GM12875 (cell line): ENCODE data around the gene GMEB1.
"Not testable (repeated sequence)": the region's sequence is repeated elsewhere in the genome, so short reads cannot be mapped to it uniquely, and the experiment has no call there.

Source experiments
- H3K4me3 ChIP-seq: one replicate; pipeline ENCODE4 v1.5.1; 2011; ENCODE audit warnings: low read depth, low read length, control low read depth
- TF ChIP-seq, protein P1 (sequence below): IDR thresholded peaks from 2 replicates; pipeline ENCODE4 v1.5.1; 2011; ENCODE audit warnings: low read depth, mild to moderate bottlenecking, control low read depth, inconsistent platforms, low read length, moderate library complexity, borderline replicate concordance; ENCODE audit not compliant: insufficient read depth

GMEB1 gene

DNA sequence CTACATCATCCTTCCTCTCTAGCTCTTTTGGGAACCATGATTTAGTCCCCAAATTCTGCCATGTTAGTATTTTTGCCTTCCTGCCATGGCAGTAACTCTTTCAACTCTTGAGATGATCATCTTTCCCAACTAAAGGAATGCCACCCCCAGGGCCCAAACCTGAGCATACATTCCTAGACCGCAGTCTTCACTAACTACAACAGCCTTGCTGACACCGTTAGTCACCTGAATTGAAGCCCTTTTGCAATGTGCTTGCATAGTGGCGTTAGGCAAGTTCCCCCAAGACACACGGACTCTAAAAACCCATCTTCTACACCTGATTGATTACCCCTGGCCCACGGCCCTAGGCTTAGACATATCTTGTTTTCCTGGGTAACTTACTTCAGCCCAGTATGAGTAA lies 51.8 kb downstream of the GMEB1 start:
- H3K4me3 ChIP-seq: no peak overlapping the region
- TF ChIP-seq, protein P1, sequence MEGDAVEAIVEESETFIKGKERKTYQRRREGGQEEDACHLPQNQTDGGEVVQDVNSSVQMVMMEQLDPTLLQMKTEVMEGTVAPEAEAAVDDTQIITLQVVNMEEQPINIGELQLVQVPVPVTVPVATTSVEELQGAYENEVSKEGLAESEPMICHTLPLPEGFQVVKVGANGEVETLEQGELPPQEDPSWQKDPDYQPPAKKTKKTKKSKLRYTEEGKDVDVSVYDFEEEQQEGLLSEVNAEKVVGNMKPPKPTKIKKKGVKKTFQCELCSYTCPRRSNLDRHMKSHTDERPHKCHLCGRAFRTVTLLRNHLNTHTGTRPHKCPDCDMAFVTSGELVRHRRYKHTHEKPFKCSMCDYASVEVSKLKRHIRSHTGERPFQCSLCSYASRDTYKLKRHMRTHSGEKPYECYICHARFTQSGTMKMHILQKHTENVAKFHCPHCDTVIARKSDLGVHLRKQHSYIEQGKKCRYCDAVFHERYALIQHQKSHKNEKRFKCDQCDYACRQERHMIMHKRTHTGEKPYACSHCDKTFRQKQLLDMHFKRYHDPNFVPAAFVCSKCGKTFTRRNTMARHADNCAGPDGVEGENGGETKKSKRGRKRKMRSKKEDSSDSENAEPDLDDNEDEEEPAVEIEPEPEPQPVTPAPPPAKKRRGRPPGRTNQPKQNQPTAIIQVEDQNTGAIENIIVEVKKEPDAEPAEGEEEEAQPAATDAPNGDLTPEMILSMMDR: no peak

DNA sequence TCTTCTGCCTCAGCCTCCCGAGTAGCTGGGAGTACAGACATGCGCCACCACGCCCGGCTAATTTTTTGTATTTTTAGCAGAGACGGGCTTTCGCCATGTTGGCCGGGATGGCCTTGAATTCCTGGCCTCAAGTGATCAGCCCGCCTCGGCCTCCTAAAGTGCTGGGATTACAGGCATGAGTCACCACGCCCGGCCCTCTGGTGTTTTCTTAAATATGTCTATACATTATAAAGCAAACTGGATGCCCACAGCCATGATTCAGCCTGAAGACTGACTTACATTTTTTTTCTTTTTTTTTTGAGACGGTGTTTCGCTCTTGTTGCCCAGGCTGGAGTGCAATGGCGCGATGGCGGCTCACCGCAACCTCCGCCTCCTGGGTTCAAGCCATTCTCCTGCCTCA lies 53.3 kb downstream of the GMEB1 start:
- H3K4me3 ChIP-seq: not testable (repeated sequence)

DNA sequence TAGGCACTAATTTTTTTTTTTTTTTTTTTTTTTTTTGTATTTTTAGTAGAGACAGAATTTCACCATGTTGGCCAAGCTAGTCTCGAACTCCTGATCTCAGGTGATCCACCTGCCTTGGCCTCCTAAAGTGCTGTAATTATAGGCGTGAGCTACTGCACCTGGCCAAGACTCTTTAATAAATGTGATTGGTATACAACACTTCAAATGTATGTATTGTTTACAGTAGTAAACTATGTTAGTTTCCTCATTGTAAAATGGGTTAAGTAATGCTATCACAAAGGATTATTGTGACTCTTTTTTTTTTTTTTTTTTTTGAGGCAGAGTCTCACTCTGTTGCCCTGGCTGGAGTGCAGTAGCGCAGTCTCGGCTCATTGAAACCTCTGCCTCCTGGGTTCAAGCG lies 56.8 kb downstream of the GMEB1 start:
- not testable (repeated sequence) for H3K4me3 ChIP-seq

DNA sequence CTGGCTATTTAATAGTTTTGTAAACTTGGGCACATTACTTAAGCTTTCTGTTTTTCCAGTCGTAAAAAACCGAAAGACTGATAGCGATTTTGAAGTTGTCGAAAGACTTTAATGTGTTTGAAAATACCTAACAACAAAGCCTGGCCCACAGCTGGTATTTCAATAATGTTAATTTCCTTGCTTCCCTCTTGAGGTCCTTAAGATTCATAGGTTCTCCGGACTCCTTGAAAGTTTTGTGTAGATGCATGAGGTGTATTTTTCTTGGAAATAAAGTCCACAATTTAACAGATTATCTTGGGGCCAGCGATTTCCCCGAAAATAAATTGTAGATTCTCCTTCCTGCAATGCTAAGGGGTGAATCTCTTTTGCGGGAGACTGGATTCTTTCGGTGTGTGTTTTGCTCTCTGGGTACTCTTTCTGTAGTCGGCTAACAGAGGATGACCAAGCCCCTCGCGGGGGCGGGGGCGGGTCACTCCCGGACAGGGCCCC lies 67.4 kb downstream of the GMEB1 start:
- TF ChIP-seq, protein P1: no peak
- peak overlapping the region; percentile 30 for H3K4me3 ChIP-seq

DNA sequence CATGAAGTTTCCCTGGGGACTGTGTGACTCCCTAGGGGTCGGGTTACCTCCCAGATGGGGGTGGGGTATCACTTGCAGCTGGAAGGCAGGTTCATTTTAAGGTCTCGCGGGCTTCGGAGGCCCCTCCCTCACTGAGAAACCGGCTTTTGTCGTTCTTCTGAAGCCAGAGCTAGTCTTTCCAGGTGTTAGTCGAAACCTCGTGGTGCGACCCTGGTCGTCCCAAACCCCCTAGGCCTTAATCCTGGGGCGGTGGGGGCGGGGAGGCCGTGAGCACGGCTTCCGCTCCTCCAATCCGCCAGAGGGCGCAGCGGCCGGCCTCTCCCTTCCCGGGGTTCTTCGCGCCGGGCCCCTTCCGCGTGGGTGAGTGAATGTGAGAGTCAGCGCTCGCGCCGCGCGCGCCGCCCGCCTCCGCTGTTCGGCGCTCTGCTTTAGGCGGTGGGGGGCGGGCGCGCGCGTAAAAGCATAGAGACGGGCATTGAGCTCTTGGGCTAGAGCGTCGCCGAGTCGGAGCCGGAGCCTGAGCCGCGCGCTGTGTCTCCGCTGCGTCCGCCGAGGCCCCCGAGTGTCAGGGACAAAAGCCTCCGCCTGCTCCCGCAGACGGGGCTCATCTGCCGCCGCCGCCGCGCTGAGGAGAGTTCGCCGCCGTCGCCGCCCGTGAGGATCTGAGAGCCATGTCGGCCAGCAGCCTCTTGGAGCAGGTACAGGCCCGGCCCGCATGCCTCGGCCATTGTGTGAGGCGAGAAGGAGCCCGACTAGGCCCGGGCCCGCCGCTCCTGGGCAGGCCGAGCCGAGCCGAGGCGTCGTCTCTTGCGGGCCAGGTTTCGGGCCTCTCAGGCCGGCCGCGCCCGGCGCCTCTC lies 68.1 kb downstream of the GMEB1 start, which contains the start of gene YTHDF2:
Gene YTHDF2 (plus strand): TSS at position 491 of the 857 bp plus-strand sequence. CDS start 181 bp downstream, at position 672.
- peak within 1 kb of the TSS; percentile 99 for H3K4me3 ChIP-seq
- TF ChIP-seq, protein P1: peak; percentile 91

DNA sequence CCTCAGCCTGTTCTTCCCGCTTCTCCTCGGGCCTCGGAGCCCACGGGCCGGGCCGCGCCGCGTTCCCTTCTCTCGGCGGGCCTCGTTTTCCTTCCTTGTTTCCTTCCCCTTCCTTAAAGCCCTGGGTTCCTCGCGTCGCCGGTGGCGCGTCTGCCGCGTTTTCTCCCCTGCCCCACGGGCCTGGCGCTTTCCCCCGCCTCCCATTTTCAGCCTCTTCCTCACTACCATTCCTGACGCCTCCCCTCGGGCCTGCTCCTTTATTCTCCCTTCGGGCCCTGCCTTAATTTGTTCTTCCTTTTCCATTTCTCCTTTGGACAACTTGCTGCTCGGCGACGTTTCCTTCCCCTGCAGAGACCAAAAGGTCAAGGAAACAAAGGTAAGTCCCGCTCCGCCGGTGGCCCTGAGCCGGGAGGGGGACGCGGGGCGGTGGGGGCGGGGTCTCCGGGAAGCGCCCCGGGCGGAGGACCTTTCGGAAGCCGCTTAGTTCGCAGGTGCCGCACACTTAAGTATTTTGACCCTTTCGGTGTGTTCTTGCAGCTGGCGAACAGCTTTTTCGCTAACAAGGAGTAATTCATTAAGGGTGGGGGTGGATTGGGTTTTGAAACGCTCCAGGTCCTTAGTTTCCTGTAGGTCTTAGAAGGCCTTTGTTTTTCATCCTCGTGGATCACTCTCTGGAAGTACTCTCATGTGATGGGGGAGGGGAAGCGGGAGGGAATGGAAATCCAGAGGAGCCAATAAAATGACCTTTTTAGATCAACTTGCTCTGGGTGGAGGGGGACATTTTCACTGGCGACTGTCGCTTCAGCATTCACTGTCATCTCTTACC lies 68.9 kb downstream of the GMEB1 start:
- H3K4me3 ChIP-seq: peak overlapping the region; percentile 99
- TF ChIP-seq, protein P1: no peak

DNA sequence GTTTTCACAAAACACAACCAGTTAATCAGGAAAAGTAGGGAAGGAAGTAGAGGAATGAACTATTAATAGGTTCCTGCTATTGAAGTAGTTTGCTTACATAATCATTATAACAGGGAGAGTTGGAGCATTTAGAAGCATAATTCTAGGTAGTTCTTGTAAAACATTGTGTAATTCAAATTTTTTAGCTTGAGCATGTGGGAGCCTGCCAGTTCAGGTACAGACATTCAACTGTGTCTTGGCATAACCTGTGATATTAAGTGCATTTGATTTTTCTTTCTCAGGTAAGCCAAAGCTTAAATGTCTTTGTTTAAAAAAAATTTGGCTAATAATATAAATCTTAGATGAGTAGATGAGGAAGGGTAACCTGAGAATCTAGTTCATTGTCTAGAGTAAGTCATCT lies 71.5 kb downstream of the GMEB1 start:
- H3K4me3 ChIP-seq: no peak overlapping the region
- TF ChIP-seq, protein P1: no peak

DNA sequence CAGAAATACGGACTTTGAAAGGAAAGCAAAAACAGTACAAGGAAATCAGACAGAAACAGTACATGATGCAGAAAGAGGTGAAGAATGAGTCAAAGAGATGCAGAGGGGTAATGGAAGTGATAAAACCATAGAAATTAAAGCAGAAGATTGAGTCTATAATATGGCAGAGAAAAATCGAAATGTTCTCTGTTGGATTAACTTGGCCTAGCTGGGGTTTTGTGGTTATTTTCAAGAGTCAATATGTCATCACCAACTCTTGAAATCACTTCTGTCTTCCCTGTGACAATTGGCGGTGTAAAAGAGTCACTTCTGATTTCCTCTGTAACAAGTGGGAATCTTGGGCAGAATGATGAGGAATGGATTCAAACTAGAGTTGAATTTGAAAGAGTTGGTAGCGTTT lies 75.6 kb downstream of the GMEB1 start:
- TF ChIP-seq, protein P1: no peak
- no peak overlapping the region for H3K4me3 ChIP-seq
